HG02759 (cell line): ENCODE data around the gene RARRES1.

Source experiments
- ATAC-seq: cut with Tn5 transposase; IDR thresholded peaks from one replicate; pipeline ENCODE4 v1.9.1; 2021; ENCODE audit warnings: mild to moderate bottlenecking, moderate library complexity; ENCODE audit not compliant: unreplicated experiment

The RARRES1 gene, protein sequence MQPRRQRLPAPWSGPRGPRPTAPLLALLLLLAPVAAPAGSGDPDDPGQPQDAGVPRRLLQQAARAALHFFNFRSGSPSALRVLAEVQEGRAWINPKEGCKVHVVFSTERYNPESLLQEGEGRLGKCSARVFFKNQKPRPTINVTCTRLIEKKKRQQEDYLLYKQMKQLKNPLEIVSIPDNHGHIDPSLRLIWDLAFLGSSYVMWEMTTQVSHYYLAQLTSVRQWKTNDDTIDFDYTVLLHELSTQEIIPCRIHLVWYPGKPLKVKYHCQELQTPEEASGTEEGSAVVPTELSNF

DNA sequence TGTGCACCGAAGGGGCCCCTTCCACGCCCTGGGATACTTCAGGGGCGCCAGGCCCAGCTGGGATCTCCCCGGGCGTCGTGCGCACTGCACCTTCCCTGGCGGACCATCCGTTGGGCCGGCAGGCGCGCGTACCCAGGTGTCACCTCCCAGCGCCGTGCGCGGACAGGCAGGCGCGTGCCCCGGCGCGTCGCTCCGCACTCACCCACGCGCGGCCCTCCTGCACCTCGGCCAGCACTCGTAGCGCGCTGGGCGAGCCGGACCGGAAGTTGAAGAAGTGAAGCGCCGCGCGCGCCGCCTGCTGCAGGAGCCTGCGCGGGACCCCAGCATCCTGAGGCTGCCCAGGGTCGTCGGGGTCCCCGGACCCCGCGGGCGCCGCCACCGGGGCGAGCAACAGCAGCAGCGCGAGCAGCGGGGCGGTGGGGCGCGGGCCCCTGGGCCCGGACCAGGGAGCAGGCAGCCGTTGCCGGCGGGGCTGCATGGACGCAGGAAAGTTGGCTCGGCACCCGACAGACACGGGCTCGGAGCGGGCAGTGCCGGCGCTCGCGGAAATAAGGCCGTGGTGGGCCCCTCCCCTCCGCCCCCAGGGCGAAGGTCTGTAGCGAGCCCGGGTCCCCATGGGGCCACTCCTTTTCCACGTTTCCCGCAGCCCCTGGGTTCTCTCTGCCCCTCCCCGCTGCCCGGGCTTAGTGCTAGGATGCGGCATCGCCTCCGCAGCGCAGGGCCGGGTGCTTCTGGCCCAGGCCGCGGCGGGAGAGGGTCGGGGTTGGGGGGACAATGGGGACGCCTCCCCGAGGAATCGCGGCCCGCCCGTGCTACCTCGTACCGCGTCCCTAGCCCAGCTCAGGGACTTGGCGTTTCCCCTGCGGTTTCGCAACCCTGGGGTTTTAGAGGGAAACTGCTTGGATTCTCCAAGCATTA lies at the start of gene RARRES1:
Gene RARRES1, minus strand, starts transcription at position 520 of the 918 bp plus-strand sequence. Its CDS starts 42 bp downstream, at position 478.
- peak; percentile 84 for ATAC-seq

- no peak for ATAC-seq
These were observed 49.6 kb upstream of the RARRES1 start for GRCh38 chr3:158781849-158782248.

DNA sequence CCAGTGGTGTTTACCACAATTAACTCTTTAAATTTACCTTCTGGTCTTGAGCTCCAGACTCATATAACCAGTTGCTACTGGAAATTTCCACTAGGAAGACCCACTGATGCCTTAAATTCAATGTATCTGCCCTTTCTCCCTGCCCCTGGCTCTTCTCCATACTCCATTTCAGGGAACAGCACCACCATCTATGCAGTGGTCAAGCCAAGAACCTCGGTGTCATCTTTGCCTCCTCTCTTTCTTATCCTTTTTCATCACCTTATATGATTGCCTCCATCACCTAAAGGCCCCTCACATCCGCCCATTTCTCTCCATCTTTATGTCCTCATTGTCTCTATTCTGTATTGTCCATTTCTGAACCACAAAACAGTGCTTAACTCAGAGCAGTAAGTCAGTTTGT lies 48.9 kb upstream of the RARRES1 start:
- ATAC-seq, result no peak

GRCh38 chr3:158780766-158781165 lies 48.5 kb upstream of the RARRES1 start:
- ATAC-seq, result no peak

DNA sequence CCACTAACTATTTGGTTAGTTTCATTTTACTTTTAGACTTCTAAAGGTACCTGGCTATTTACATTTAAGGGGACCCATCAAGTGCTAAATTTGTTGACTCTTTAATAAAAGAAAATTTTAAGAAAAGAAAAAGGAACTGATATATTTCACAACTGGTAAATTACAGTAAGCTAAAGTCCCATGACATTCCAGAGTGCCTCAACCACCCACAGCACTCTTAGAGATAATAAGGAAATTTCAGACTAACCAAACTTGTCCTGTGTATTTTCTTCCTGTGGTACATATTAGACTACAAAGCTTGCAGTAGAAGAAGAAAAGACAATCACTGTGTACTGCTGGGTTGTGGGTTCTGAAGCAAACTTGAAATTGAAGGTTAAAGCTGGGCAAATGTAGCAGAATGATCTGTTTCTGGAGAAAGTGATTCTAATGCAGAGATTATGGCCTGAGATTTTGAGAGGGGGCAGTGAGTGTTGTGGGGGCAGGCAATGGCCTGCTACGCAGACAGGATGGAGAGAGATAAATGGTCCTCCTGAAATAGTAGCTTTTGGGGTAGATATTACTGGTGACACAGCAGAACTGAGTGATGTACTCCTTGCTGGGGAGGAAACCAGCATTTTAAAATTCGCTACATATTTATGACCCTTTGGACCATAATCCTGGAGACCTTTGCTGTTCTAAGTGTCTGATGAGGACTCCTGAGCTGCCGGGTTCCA lies 45.1 kb upstream of the RARRES1 start:
- no peak for ATAC-seq

GRCh38 chr3:158776531-158776930 lies 44.3 kb upstream of the RARRES1 start:
- ATAC-seq, result no peak

DNA sequence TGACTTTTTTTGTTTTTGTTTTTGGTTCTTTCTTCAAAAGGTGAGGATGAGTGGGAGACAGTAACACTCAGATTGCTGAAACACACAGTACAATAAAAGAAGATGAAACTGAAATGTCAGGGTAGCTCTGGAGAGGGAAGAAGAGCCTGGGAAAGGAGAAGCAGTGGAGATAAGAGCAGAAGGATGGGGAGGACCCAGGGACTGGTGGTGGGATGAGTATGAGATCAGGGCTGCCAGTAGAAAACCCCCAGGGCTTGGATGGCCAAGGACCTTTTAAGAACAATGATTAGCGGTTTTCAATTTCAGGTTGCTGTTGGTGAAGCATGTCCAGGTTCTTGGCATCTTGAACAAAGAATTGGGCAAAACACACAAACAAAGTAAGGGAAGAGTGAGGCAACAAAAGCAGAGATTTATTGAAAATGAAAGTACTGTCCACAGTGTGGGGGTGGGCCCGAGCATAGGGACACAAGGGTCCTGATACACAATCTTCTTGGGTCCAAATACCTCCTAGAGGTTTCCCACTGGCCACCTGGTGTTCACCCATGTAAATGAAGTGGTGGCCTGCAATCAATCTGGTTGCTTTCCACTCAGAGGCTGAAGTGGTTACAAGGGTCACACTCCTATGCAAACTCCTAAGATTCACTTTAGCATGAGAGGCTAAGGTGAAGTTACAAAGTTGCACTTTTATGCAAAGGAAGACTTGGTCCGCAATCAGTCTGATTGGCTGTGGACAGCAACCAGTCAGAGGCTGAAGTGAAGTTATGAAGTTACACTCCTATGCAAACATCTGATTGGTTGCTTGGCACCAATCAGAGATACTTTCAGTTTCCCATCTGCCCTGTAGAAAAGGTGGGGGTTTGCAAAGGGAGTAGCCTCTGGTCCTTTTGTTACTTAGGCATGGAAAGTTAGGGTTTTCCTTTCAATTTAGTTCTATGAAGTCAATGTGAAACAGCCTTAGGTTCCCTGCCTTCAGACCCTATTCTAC lies 43.5 kb upstream of the RARRES1 start:
- peak; percentile 61 for ATAC-seq

DNA sequence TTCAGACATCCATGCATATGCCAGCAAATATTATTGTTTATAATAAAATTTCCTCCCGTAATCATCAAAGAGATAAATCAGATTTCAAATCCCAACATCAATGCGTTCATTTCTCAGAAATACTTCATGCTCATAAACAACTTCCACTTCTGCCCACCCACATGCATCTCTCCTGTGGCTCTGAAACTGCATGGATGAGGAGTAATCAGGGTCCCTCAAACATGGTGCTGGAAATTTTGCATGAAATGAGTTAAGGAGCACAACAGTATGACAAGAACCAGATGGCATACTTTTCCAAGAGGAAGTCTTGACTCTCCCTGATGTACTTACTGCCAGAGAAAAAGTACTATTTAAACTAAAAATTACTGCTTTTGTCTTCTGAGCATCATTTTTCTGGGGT lies 42.7 kb upstream of the RARRES1 start:
- no peak for ATAC-seq

- ATAC-seq, result no peak
These were observed 41.9 kb upstream of the RARRES1 start for GRCh38 chr3:158773845-158774830.

- no peak for ATAC-seq
These were observed 40.9 kb upstream of the RARRES1 start for GRCh38 chr3:158773166-158773565.

DNA sequence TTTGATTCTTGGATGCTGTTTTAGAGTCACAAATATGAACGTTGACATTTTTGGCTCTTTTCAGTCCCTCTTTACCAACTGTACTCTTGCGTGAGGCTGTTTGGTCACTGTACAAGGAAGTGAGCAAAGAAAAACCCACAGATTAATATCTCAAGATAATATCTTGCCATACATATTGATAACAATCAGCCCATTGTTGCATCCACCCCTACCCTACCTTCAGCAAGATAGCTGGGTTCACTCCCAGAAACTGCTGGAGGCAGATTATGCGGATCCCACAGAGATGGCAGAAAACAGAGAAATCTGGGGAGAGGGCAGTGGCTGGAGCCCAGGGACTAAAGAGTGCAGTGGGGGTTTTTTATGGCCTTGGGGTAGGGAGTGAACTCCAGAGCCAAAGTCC lies 39.7 kb upstream of the RARRES1 start:
- ATAC-seq, result no peak

DNA sequence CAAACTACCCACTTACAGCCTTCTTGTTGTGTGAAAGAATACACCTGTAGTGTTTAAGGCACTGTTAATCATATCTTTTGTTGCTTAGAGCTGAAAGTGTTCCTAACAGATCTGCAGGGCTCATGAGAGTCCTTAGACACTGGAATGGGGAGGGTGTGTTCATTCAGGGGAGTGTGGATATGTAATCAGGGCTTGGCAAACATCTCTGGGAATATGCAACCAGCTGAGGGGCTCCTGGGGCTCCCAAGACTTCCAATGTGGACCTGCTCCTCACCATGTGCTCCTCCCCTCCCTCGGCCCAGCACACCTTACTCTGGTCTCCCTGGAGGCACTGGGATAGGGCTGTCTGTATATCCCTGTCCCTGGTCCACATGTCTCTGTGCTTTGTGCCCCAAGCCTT lies 39.3 kb upstream of the RARRES1 start:
- no peak for ATAC-seq

DNA sequence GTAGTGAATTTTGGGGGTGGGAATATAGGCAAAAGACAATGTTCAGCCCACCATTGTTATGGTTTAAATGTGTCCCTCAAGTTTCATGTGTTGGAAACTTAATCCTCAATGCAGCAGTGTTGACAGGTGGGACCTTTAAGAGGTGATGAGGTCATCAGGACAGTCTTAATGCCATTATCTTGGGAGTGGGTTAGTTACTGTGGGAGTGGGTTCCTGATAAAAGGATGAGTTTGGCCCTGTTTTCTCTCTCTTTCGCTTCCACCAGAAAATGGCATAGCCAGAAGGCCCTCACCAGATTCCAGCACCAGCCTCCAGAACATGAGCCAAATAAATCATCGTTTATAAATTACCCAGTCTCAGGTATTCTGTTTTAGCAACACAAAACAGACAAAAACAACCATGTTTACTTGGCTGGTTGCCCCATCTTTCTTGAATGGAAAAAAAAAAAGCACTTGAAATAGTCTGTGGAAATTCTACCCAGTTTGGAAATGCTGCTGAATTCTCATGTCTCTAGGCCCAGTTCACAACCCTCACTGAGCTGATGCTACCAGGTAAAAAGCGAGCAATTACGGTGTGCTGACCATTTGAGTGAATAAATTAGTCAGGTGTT lies 38.6 kb upstream of the RARRES1 start:
- ATAC-seq, result no peak

GRCh38 chr3:158769952-158770740 lies 37.9 kb upstream of the RARRES1 start:
- ATAC-seq, result no peak

DNA sequence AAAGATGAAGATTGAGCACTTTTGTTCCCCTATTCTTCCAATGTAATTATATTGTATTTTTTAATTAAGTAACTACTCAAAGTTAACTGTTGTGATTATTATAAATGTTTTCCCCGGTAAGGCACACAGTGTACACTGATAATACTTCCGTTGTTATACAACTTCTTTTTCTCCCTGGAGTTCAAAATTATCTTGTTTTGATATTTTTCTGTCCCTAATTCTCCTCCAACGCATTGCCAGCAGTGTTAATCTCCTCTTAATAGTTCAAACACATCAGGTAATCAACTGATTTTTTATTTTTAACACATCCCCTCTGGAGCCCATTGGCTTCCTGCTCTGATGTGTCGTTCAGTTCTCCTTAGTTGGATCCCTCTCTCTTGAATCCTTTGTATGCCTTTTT lies 37.3 kb upstream of the RARRES1 start:
- ATAC-seq, result no peak

DNA sequence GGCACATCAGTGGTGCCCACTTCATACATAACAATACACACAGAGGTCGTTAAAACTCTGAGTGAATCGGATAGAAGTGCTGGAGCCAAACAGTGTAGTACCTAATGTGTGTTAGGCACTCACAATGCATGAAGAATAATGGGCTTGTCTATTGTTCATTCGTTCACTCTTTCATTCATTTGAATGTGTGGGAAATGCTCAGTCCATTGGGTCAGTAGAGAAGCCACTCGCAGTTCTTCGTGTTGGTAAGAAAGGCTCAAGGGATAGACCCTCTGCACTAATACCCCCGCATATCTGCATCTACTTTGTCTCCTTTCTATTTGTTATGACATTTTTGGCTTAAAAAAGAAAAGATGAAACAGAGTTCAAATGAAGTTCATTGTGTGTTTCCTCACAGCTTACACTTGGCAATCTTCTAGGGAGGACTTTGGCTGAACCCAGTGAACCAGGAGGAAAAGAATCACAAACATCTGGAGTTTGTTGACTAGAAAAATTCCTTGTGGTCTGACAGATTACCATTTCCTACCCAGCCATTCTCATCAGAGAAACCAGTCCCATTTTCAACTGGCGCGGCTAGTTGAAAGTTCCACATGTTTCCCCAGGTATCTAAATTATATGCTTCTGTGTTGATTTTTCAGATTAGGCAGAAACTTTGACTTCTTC lies 36.8 kb upstream of the RARRES1 start:
- ATAC-seq, result no peak

DNA sequence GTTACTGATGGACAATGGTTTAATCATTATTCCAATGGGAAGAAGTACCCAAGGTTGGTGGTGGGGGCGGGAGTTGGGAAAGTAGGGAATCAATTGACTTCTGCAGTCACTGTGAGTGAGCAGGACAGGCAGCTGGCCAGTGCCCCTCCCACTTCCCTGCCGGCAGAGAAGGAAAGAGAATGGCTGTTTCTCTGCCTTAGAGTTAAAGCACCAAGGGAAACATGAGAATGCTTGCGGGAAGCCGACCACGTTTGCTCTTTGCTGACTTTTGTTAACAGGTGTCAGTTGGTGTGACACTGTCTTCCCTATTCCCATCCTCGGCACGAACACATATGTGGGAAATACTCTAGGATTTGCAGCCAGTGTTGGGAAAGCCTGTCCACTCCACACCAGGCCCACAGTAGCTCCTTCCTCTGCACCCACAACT lies 36.1 kb upstream of the RARRES1 start:
- ATAC-seq, result no peak
